HCT116 (cell line): ENCODE data around the gene PRR12.

Source experiments
- CTCF ChIP-seq, 3 experiments: fragments of 200-600 bp in 1 of 3; sonication (generic) in 1 of 3; IDR thresholded peaks in 2 of 3; conservative IDR thresholded peaks in 1 of 3; 2 replicates each; pipeline ENCODE4 v1.5.1; 2012 to 2017; ENCODE audit warnings: low read depth in 2 of 3, low read length in 2 of 3, antibody characterized with exemption in 1 of 3, borderline replicate concordance in 1 of 3, control low read depth in 1 of 3, mild to moderate bottlenecking in 1 of 3, mixed read lengths in 1 of 3, mixed run types in 1 of 3, moderate library complexity in 1 of 3; ENCODE audit not compliant: insufficient read depth in 1 of 3
- EGR1 ChIP-seq: IDR thresholded peaks from 2 replicates; pipeline ENCODE4 v1.6.1; 2012; ENCODE audit warnings: low read depth
- EZH2phosphoT487 ChIP-seq: fragments of 200-600 bp; IDR thresholded peaks from 2 replicates; pipeline ENCODE4 v1.6.1; 2018; ENCODE audit warnings: antibody characterized with exemption, borderline replicate concordance
- MAX ChIP-seq: IDR thresholded peaks from 2 replicates; pipeline ENCODE4 v1.6.1; 2012
- POLR2A ChIP-seq: IDR thresholded peaks from 2 replicates; pipeline ENCODE4 v1.7.0; 2011; ENCODE audit warnings: borderline replicate concordance; ENCODE audit not compliant: insufficient read depth, insufficient read length; ENCODE audit errors: extremely low read depth
- REST ChIP-seq: IDR thresholded peaks from 2 replicates; pipeline ENCODE4 v1.6.1; 2012; ENCODE audit warnings: low read depth
- SP1 ChIP-seq: IDR thresholded peaks from 2 replicates; pipeline ENCODE4 v1.6.1; 2012; ENCODE audit warnings: low read depth
- ZFX ChIP-seq: fragments of 450-650 bp; IDR thresholded peaks from 2 replicates; pipeline ENCODE4 v1.6.1; 2017

GRCh38 chr19:49542446-49542845, 48.5 kb upstream of the PRR12 start:
- TF ChIP-seq ZFX (no peak), CTCF (IDR thresholded peaks at IDR 0.05 in 2 of 3, conservative IDR thresholded peaks at IDR 0.05 in 1 of 3; ENCODE audit: borderline replicate concordance in 1 of 3, insufficient read depth in 1 of 3, low read depth in 2 of 3, low read length in 2 of 3) (no peak), EGR1 (no peak), EZH2phosphoT487 (no peak), MAX (no peak), POLR2A (no peak), REST (no peak), SP1 (no peak)
